B cell (primary cell): ENCODE results near the gene ARHGAP30.

ENCODE experiments used
- CTCF ChIP-seq: fragments of 200-600 bp; IDR thresholded peaks from one replicate; pipeline ENCODE4 v1.8.0; 2022; ENCODE audit warnings: antibody characterized with exemption, mild to moderate bottlenecking
- EZH2 ChIP-seq: IDR thresholded peaks from 2 replicates; pipeline ENCODE4 v1.6.1; 2012; ENCODE audit warnings: borderline replicate concordance, low read depth, mild to moderate bottlenecking, moderate library complexity, low read length; ENCODE audit not compliant: insufficient read depth, poor library complexity, severe bottlenecking

GRCh38 chr1:161091093-161091492, 21.4 kb upstream of the ARHGAP30 start:
- TF ChIP-seq CTCF (no peak), EZH2 (no peak)
